HG03135 (cell line): ENCODE data around the gene NEO1.
"Not testable (repeated sequence)": the region's sequence is repeated elsewhere in the genome, so short reads cannot be mapped to it uniquely, and the experiment has no call there.

ENCODE experiments used
- ATAC-seq: cut with Tn5 transposase; IDR thresholded peaks from one replicate; pipeline ENCODE4 v1.9.1; 2021; ENCODE audit warnings: mild to moderate bottlenecking, moderate library complexity; ENCODE audit not compliant: unreplicated experiment

Gene NEO1

DNA sequence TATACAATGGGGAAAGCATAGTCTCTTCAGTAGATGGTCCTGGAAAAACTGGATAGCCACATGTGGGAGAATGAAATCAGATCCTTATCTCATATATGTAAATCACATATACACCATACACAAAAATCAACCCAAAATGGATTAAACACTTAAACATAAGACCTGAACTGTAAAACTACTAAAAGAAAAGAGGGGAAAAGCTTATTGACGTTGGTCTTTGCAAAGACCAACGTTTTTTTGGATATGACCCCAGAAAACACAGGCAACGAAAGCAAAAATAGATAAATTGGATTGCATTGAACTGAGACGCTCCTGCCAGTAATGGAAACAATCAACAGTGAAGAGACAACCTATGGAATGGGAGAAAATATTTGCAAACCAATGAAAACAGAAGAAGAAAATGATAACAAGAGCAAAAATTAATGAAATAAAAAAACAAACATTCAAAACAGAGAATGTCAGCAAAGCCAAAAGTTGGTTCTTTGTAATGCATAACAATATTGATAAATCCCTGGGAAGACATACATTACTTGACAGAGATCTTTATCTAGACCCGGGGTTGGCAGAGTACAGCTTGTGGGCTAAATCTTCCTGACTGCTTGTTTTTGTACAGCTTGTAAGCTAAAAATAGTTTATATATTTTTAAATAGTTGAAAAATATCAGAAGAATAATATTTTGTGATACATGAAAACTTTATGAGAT lies 86.9 kb downstream of the NEO1 start:
- no peak for ATAC-seq

DNA sequence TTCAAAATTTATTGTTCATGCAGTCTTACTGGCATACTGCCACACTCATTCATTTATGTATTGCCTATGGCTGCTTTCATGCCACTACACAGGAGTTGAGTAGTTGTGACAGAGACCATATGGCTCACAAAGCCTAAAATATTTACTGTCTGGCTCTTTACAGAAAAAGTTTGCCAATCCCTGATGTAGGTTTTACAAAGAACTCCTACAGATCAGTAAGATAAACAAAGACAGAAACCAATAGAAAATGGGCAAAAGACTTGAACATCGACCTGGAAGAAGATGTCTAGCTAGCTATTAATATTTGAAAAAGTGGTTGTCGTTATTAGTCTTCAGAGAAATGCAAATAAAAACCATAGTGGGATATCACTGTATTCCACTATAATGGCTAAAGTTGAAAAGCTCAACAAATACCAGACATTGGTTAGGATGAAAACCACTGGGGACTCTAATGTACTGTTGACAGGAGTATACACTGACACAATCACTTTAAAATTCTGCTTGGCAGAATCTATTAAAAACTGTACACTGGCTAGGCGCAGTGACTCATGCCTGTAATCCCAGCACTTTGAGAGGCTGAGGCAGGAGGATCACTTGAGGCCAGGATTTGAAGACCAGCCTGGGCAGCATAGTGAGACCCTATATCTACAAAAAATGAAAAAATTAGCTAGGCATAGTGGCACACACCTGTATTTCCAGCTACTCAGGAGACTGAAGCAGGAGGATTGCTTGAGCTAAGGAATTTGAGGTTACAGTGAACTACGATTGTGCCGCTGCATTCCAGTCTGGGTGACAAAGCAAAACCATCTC lies 87.7 kb downstream of the NEO1 start:
- no peak for ATAC-seq

DNA sequence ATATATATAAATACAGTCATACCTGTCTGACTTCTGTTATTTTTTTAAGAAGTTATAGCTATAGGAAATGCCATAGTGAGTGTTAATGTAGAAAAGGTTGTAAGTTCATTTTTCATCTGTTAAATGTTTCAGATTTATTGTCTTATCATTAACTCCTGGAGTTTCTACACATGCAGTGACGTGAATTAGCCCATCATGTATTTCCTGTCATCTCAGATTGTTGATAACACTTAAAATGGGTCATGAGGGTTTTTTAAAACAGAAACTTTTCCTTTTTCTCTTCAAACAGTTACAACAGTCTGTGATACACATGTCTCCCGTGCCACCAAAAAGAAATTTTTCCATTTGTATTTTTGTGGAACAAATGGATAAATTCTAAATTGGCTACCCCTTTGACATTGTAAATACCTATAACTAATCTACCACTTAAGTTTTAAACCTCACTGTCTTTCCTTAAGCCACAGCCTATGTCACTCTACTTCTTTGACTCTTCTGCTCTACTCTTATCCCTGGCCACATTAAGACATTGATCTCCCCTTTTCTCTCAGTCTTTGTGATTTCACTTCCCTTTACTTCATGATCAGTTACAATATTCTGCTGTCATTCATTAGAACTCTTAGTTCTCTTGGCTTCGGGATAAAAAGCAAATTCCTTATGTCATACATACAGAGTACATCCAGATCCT lies 89.1 kb downstream of the NEO1 start:
- no peak for ATAC-seq

DNA sequence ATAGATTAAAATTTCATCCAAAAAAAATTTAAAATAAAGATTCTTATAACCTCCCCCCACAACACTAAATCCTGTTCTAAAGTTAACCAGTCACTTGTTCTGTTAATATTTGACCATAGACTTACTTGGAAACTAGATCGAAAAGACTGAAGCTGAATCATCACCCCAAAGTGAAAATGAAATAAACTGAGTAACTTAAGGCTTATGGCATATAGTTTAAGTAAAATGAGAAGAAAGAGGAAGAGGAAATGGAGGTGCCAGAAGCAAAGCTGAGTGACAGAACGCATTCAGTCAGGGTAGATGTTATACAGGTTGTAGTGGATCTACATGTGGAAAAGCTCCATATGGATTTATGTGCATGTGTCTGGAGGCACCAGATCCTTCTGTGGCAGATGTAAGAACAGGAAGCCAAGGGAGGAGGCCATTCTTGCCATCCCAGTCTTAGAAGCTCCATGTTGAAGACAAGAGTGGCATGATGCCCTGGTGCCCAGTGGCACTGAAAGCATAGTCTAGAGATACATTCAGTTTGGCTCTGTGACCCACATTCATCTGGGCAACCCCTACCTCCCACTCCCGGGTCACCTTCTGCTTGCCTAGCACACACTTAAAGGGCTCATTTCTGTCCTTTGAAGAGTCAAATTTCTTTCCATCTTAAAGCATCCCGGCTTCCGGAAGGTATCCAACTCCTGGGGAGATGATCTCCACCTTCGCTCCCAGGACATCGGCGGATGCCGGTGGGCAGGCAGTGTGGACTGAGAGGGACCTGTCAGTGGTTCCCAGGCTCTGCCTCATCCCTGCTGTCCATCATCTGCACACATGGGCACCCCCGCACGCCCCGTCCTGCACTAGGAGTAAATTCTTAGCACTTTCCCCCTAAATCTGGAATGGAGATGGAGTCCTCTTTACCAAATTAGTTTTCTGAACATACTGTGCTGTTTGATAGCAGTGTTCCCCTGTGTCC lies 90.8 kb downstream of the NEO1 start:
- ATAC-seq = peak; percentile 66

DNA sequence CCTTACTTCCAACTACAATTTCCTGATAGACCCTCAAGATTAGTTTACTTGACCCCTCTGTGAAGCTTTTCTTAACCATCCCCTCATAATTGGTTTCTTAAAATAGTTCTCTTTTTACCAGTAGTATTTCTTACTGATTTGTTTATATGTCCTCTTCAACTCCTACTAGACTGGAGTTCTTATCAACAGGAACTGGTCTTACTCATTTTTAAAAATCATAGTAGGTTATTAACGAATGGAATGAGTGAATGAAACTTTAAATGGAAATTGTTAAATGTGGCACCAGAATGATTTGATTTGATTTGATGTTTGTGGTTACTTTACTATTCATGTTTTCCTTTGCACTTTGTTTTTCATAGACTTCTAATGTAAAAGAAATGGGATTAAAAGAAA lies 91.5 kb downstream of the NEO1 start:
- ATAC-seq = no peak

DNA sequence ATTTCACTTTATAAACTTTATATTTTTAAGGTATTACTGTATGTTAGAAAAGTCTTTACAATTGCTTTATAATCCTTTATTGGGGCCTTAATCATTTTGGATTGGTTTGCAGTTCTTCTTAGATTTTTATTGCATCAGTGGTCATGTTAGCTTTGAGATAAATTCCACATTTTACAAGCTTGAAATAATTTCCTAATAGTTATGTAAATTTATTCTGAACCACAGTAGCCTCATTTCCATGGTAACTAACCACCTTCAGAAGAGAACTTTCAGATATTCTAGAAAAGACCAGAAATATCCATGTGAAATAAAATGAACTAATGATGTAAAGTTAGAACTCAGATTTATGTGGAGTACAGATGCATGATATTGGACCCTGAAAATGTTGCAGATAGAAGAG lies 94.2 kb downstream of the NEO1 start:
- ATAC-seq = no peak

DNA sequence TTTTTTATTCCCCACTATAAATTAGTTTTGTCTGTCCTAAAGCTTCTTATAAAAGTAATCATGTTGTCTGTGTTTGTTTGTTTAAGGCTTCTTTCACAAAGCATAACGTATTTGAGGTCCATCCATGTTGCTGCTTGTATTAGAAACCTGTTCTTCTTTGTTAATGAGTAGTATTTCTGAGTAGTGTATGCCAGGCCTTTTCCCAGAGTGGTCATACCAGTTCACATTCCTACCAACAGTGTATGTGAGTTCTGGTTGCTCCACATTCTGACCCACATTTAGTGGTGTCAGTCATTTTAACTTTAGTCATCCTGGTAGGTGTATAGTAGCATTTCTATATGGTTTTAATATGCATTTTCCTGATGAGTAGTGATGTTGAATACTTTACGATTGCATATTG lies 98.6 kb downstream of the NEO1 start:
- ATAC-seq = no peak

DNA sequence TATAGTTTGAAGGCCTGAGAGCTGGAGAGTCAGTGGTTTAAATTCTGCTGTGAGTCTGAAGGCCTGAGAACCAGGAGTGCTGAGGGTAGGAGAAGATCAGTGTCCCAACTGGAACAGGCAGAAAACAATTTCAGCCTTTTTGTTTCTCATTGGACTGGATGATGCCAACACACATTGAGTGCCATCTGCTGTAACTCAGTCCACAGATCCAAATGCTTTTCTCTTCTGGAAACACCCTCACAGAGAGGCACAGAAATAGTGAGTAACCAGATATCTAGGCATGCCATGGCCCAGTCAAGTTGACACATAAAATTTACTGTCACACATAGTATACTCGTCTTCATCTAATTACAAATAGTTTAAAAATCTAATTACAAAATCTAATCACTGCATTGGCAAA lies 100.8 kb downstream of the NEO1 start:
- ATAC-seq = no peak

DNA sequence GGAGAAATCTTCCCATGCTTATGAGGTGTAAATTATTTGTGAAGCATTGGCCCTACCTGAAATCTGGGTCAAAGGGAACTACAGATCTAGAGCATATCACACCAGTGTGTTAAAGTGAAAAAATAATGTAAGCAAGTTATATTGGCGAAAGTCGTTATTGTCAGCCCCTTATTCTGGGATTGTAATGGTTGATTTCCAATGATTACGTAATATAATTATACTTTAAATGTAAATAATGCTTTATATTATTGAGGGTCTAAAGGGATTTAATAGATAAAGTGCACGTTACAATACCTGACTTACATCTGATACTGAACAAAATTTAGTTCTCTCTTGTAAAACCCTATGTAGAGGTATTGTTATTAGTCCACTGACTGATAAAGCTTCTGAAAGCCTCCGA lies 101.2 kb downstream of the NEO1 start:
- no peak for ATAC-seq

DNA sequence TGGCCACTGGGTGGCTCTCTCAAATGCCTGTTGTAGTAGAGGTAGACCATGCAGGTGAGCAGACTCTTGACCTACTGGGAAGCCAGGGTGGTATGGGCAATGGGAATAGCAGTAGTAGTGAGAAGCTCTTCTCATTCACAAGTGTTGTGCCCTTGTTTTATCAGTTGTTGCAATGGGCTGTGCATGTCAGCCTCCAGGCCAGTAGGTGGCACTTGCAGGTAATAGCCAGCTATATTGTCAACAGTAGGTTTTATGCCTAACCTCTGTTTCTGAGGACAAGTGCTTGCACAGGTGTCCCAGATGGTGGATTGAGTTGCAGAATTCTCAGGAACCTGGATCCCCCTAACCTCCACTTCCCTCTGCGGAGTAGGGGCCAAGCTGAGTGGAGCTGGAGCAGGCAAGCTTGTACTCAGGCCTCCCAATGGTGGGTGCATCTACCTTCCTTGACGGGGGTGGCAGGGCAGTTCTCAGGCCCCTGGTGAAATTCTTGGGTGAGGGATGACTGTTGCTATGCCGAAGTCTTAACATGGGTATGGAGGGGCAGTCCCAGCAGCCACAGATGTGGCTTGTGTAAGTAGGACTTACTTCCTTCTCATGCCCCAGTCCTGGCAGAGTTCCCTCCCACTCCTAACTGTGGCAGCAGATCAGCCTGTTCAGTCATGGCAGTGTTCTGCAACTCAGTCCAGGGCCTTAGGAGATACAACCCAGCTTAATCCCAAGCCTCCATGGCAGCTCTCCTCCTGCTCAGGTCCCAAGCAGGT lies 104.3 kb downstream of the NEO1 start:
- ATAC-seq = no peak

DNA sequence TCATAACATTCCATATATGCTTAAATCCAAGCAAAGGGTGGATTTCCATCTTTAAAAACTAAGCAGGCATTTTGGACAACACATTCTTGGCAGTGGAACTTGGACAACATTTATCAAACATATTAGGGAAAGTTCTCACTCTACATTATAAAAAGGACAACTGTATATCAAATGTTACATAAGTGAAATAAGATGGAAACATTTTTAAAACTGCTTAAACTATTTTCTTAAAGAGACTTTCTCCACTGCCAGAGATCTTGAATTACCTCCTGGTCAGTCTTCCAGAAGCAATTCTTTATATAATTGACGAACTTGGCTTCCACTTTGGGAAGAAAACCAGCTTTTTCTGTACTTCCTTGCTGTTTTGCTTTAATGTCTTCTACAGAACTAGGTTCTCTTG lies 109.3 kb downstream of the NEO1 start:
- no peak for ATAC-seq

DNA sequence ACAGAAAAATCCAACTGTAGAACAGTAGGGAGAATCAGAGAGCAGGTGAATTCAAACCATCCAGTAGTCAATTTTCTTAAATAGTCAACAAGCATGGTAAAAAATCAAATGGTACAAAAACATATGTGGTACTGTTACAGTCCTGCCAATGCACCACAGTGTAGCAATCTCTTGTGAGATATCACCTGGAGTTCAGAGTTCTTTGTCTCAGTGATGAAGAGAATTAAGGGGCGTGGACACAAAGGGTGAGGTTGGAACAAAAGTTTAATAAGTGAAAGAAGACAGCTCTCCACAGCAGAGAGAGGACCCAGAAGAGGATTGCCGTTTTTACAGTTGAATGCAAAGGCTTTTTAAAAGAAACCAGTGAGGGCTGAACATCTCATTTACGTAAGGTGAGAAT lies 113.2 kb downstream of the NEO1 start:
- ATAC-seq = no peak

DNA sequence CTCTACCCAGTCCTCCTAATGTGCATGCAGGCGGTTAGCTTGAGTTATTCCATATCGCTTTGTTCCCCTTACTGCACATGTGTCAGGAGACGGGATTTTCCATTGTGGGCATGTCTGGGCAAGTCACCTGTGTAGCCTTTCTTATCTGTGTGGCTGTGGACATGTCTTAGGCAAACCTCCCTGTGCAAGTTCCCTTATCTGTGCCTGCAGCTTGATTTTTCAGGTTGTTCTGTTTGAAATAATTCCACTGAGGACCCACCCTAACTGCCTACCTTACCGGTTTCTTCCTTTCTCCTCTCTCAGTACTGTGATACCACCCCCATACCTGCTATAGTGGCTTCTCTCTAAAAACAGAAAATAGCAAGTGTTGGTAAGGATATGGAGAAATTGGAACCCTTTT lies 113.6 kb downstream of the NEO1 start:
- ATAC-seq = no peak

DNA sequence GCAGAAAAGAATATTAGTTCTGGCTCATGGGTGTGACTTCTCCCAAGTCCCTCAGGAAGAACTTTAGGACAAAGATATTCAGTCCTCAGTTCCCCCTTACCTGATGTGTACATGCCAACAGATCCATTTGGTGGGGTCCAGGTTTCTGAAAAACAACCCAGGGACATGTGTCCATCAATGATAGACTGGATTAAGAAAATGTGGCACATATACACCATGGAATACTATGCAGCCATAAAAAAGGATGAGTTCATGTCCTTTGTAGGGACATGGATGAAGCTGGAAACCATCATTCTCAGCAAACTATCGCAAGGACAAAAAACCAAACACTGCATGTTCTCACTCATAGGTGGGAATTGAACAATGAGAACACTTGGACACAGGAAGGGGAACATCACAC lies 114.4 kb downstream of the NEO1 start:
- not testable (repeated sequence) for ATAC-seq

DNA sequence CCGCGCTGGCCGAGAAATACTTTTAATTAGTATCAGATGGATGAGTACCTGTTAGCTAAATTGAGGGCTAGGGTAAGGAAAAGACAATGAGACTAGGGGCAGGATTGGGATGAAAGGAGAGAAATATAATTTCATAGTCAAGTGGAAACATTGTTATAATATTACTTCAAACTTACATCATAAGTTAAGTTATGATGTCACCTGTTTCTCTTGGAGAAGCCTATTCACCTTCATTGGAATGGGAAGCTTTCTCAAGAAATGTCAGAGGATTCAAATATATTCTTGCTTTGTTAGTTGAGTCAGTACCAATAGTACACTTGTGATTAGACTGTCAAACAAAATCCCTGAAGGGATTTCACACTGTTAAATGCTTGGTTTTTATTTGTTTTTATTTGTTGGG lies 116.2 kb downstream of the NEO1 start:
- ATAC-seq = no peak

DNA sequence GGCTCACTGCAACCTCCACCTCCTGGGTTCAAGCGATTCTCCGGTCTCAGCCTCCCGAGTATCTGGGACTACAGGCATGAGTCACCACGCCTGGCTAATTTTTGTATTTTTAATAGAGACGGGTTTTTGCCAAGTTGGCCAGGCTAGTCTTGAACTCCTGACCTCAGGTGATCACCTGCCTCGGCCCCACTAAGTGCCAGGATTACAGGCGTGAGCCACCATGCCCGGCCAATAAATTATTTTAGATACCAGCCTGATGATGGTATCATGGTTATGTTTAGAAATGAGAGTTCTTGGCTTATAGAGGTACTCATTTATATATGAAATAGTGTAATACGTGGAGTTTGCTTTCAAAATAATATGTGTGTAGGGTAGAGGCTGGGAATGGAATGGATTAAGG lies 119.4 kb downstream of the NEO1 start:
- no peak for ATAC-seq

DNA sequence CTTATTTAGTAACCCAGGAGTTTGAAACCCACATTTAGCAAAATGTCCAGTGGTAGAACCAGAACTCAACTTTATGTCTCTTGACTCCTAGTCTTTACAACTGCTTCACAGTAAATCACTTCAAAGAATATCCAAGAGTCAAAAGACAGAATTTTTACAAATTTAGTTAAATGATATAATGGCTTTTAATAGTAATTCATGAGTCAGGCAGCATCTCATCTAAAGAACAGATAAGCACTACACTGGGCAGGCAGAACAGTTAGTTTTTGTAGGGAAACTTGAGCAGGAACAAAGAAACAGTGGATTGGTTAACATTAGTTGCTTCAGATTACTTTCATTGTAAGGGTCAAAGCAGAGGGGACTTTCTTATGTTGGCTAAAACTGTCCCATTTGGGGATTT lies 120.2 kb downstream of the NEO1 start:
- ATAC-seq = no peak

DNA sequence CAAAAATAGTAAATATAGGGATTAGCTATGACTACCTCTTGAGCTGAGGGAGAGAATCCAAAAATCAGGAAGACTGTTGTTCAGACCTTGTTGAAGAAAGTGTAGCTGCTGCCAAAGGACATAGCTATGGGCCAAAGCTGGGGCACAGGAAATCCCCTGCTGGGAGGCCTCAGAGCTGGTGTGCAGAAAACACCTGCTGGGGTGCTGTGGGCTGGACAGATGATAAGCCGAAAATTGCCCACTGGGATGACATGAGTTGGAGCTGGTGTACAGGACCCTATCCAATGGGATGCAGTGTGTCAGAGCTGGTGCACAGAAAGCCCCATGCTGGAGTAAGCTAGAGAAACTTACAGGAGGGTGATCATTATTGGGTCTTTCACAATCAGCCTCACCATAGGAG lies 121.9 kb downstream of the NEO1 start:
- ATAC-seq = no peak

DNA sequence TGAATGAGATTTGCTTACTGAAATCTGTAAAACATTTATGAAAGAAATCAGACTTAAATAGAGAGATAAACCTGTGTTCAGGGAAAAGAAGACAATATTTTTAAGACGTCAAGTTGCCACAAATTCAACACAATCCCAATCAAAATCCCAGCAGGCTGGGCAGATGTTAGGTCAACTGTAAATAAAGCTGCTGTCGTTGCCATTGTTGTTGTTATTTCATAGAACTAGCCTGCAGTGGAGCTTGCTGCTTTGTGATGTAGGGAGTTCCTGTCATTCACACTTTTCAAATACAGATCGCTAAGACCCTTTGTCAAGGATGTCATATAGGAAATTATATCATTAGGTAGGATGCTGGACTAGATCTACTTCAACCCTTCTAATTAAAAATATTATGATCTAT lies 123.1 kb downstream of the NEO1 start:
- ATAC-seq = no peak

DNA sequence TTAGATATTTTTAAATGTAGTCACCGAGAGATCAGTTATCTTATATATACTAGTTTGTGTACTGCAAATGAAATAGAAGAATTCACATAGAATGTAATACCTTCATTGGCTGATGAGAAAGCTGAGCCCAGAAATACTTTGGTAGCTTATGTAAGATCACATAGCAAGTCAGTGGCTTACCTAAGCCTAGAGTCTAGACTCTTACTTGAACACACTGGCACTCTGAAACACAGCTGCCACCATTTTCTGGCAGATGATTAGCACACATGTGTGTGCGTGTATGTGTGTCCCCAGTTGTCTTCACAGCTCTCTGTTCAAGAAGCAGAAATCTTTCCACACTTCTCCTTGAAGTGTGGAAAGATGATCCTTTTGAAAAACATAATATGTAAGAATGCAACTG lies 124.3 kb downstream of the NEO1 start:
- no peak for ATAC-seq
